Mammary microvascular endothelial cell (primary cell): ENCODE measurements around the gene TNFRSF11A. TPM values are rescaled to one million over a fixed set of nuclear protein-coding genes. Genes with fewer than 3 reads are reported as not detected.

ENCODE experiments used
- total RNA-seq: library from RNA; depleted of rRNA; stranded (reverse); fragments of >200 nt; gene quantifications from 2 replicates; pipeline ENCODE4 v1.2.3, GENCODE V29; 2015

Gene TNFRSF11A
- 3.6 and 6.2 TPM in 2 replicates for total RNA-seq

DNA sequence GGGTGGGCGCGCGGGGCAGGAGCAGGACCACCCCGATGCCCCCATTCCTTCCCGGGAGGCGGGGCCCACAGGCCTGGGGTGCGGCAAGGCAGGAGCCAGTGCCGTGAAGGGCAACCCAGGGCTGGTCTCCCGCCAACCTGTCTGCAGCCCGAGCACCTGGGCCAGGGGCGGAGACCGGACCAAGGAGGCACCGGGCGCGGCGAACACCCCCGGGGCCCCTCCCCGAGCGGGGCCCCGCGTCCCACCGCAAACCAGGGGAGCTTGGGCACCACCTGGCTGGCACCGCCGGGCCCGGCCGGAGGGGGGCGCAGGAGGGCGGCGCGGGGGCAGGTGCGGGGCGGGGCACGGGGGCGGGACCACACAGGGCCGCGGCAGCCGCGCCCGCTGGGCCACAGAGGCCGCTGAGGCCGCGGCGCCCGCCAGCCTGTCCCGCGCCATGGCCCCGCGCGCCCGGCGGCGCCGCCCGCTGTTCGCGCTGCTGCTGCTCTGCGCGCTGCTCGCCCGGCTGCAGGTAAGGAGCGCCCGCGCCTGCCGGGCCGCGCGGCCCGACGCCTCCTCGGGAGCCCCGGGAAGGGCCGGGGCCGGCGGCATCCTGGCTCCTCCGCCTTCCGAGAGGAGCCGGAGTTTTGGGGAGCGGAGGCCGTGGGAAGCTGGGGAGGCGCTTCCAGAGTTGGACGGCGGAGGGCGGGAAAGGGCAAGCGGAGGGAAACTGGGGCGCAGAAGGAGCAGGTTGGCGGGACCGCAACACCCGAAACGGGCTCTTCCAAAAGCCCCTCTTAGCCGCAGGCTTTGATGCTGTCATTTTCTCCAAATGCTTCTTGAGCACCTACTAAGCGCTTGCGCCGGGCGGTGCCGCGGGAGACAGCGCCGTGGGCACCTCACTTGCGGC lies at the start of gene TNFRSF11A:
TSS of gene TNFRSF11A (plus strand) at position 394 of the 889 bp plus-strand sequence. CDS start at position 437, 43 bp downstream.

Other genes starting within 250 kb of the TNFRSF11A start
- 24.6 and 28.2 TPM in 2 replicates for gene PIGN, start 138.3 kb upstream of the TNFRSF11A start, total RNA-seq
- gene RELCH, start 138.1 kb upstream of the TNFRSF11A start, total RNA-seq, result 17.4 and 19.1 TPM in 2 replicates
- gene ZCCHC2, start 197.7 kb downstream of the TNFRSF11A start, total RNA-seq, result 19.3 and 22.7 TPM in 2 replicates